ENCODE results near the gene EMILIN3.

Gene EMILIN3

DNA sequence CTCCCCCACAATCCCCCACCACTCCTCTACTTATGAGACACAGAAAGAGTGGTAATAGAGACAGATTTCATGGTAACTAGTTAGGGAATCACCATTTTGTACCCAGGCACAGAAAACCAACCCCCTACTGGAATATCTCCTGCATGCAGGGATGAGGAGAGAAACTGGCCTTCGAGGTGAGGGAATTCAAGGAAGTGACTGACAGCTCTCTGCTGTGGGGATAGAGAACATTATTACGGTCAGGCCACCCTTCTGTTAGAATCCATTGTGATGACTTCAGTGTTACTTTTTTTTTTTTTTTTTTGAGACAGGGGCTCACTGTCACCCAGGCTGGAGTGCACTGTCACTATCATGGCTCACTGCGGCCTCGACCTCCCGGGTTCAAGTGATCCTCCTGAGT, 39.4 kb downstream of the EMILIN3 start (continued):
- no peak for TF ChIP-seq ZNF768 (tag by site-specific recombination; IDR thresholded peaks at IDR 0.05)
- TF ChIP-seq ZNF585B (tag by site-specific recombination; IDR thresholded peaks at IDR 0.05) = no peak
- TF ChIP-seq ZNF664 (tag by site-specific recombination; IDR thresholded peaks at IDR 0.05) = no peak
- TF ChIP-seq, protein P1, sequence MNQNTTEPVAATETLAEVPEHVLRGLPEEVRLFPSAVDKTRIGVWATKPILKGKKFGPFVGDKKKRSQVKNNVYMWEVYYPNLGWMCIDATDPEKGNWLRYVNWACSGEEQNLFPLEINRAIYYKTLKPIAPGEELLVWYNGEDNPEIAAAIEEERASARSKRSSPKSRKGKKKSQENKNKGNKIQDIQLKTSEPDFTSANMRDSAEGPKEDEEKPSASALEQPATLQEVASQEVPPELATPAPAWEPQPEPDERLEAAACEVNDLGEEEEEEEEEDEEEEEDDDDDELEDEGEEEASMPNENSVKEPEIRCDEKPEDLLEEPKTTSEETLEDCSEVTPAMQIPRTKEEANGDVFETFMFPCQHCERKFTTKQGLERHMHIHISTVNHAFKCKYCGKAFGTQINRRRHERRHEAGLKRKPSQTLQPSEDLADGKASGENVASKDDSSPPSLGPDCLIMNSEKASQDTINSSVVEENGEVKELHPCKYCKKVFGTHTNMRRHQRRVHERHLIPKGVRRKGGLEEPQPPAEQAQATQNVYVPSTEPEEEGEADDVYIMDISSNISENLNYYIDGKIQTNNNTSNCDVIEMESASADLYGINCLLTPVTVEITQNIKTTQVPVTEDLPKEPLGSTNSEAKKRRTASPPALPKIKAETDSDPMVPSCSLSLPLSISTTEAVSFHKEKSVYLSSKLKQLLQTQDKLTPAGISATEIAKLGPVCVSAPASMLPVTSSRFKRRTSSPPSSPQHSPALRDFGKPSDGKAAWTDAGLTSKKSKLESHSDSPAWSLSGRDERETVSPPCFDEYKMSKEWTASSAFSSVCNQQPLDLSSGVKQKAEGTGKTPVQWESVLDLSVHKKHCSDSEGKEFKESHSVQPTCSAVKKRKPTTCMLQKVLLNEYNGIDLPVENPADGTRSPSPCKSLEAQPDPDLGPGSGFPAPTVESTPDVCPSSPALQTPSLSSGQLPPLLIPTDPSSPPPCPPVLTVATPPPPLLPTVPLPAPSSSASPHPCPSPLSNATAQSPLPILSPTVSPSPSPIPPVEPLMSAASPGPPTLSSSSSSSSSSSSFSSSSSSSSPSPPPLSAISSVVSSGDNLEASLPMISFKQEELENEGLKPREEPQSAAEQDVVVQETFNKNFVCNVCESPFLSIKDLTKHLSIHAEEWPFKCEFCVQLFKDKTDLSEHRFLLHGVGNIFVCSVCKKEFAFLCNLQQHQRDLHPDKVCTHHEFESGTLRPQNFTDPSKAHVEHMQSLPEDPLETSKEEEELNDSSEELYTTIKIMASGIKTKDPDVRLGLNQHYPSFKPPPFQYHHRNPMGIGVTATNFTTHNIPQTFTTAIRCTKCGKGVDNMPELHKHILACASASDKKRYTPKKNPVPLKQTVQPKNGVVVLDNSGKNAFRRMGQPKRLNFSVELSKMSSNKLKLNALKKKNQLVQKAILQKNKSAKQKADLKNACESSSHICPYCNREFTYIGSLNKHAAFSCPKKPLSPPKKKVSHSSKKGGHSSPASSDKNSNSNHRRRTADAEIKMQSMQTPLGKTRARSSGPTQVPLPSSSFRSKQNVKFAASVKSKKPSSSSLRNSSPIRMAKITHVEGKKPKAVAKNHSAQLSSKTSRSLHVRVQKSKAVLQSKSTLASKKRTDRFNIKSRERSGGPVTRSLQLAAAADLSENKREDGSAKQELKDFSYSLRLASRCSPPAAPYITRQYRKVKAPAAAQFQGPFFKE (tag by site-specific recombination; IDR thresholded peaks at IDR 0.05; ENCODE audit: borderline replicate concordance) = no peak
- TF ChIP-seq ZNF324 (tag by site-specific recombination; IDR thresholded peaks at IDR 0.05) = no peak

DNA sequence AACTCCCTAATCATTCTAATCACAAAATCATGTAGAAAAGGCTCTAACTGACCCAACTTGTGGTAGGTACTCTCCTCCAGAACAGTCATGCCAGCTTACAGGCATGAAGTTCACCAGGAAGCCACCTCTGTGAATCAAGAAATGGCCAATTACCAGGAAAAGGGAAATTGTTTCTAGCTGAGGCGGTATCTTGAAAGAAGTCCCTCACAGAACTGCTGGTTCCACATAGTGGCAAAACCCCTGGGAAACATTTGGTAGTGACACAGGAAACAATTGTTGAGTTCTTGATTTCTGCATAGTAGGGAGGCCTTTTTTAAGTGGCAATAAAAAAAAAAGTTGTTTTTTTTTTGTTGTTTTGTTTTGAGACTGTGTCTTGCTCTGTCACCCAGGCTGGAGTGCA, 45.6 kb downstream of the EMILIN3 start:
- H3K4me1 ChIP-seq (ENCODE audit: control insufficient read depth, insufficient read depth, low read length) = peaks cover 3% of the 10 kb centered on the region; the same call in 1 of the 2 replicates
- no peaks in the 10 kb centered on the region for H3K9me3 ChIP-seq (ENCODE audit: control insufficient read depth, insufficient read depth, low read depth, low read length)
- ChIA-PET CTCF (interaction anchor here (0.8 to 1.1 kb wide), 3 partner anchors 10 to 227 kb away, joined by 3 to 4 read pairs (median 4); partner anchors contain the start of gene LPIN3), POLR2A (no interaction called here)
- H3K4me3 ChIP-seq (ENCODE audit: low read depth, low read length) = no peak overlapping the region
- no peak overlapping the region for H3K27ac ChIP-seq (ENCODE audit: extremely low read depth, low read depth, low read length)
- TF ChIP-seq, protein P2, sequence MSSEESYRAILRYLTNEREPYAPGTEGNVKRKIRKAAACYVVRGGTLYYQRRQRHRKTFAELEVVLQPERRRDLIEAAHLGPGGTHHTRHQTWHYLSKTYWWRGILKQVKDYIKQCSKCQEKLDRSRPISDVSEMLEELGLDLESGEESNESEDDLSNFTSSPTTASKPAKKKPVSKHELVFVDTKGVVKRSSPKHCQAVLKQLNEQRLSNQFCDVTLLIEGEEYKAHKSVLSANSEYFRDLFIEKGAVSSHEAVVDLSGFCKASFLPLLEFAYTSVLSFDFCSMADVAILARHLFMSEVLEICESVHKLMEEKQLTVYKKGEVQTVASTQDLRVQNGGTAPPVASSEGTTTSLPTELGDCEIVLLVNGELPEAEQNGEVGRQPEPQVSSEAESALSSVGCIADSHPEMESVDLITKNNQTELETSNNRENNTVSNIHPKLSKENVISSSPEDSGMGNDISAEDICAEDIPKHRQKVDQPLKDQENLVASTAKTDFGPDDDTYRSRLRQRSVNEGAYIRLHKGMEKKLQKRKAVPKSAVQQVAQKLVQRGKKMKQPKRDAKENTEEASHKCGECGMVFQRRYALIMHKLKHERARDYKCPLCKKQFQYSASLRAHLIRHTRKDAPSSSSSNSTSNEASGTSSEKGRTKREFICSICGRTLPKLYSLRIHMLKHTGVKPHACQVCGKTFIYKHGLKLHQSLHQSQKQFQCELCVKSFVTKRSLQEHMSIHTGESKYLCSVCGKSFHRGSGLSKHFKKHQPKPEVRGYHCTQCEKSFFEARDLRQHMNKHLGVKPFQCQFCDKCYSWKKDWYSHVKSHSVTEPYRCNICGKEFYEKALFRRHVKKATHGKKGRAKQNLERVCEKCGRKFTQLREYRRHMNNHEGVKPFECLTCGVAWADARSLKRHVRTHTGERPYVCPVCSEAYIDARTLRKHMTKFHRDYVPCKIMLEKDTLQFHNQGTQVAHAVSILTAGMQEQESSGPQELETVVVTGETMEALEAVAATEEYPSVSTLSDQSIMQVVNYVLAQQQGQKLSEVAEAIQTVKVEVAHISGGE (tag by site-specific recombination; conservative IDR thresholded peaks at IDR 0.05; ENCODE audit: low read depth) = peak; percentile 71
- TF ChIP-seq, protein P3, sequence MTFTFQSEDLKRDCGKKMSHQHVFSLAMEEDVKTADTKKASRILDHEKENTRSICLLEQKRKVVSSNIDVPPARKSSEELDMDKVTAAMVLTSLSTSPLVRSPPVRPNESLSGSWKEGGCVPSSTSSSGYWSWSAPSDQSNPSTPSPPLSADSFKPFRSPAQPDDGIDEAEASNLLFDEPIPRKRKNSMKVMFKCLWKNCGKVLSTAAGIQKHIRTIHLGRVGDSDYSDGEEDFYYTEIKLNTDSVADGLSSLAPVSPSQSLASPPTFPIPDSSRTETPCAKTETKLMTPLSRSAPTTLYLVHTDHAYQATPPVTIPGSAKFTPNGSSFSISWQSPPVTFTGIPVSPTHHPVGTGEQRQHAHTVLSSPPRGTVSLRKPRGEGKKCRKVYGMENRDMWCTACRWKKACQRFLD (tag by site-specific recombination; IDR thresholded peaks at IDR 0.05) = no peak
- H3K36me3 ChIP-seq (ENCODE audit: control insufficient read depth in 2 of 2, insufficient read depth in 1 of 2, low read length in 2 of 2) = no peaks in the 10 kb centered on the region

DNA sequence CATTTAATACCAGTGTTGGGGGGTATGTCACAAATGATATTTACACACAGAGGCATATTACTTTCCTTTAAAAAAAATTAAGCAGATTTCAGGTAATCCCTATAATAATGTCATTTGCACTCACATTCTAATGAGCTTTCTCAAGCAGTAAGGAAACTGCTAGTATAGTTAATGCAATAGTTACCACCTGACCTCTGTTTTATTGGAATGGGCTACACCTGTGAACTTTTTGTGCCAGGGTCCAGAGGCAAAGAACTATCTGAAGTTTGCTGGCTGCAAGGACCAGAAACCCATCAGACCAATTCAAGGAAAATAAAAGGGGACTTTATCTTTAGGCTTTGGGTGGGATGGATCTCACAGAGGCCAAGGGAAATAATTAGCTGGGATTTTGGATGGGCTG, 46.2 kb downstream of the EMILIN3 start:
- POLR2A ChIA-PET = no interaction called here
- CTCF ChIA-PET = interaction anchor here (0.9 to 1.1 kb wide), 2 partner anchors 20 to 226 kb away, joined by 4 read pairs; partner anchors contain the start of gene LPIN3

More for the DNA sequence above, 46.2 kb downstream of the EMILIN3 start:
- H3K27ac ChIP-seq (ENCODE audit: extremely low read depth, low read depth, low read length) = no peak overlapping the region
- peaks cover 3% of the 10 kb centered on the region; the same call in 1 of the 2 replicates for H3K4me1 ChIP-seq (ENCODE audit: control insufficient read depth, insufficient read depth, low read length)
- no peaks in the 10 kb centered on the region for H3K9me3 ChIP-seq (ENCODE audit: control insufficient read depth, insufficient read depth, low read depth, low read length)
- TF ChIP-seq, protein P4, sequence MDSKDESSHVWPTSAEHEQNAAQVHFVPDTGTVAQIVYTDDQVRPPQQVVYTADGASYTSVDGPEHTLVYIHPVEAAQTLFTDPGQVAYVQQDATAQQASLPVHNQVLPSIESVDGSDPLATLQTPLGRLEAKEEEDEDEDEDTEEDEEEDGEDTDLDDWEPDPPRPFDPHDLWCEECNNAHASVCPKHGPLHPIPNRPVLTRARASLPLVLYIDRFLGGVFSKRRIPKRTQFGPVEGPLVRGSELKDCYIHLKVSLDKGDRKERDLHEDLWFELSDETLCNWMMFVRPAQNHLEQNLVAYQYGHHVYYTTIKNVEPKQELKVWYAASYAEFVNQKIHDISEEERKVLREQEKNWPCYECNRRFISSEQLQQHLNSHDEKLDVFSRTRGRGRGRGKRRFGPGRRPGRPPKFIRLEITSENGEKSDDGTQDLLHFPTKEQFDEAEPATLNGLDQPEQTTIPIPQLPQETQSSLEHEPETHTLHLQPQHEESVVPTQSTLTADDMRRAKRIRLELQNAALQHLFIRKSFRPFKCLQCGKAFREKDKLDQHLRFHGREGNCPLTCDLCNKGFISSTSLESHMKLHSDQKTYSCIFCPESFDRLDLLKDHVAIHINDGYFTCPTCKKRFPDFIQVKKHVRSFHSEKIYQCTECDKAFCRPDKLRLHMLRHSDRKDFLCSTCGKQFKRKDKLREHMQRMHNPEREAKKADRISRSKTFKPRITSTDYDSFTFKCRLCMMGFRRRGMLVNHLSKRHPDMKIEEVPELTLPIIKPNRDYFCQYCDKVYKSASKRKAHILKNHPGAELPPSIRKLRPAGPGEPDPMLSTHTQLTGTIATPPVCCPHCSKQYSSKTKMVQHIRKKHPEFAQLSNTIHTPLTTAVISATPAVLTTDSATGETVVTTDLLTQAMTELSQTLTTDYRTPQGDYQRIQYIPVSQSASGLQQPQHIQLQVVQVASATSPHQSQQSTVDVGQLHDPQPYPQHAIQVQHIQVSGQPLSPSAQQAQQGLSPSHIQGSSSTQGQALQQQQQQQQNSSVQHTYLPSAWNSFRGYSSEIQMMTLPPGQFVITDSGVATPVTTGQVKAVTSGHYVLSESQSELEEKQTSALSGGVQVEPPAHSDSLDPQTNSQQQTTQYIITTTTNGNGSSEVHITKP (tag by site-specific recombination; IDR thresholded peaks at IDR 0.05) = peak; percentile 79
- TF ChIP-seq SP2 (tag by site-specific recombination; IDR thresholded peaks at IDR 0.05) = no peak
- H3K4me3 ChIP-seq (ENCODE audit: low read depth, low read length) = no peak overlapping the region
- H3K36me3 ChIP-seq (ENCODE audit: control insufficient read depth in 2 of 2, insufficient read depth in 1 of 2, low read length in 2 of 2) = no peaks in the 10 kb centered on the region
